ENCODE results near the gene TMEM163.

GRCh38 chr2:134763164-134763710 is 44.4 kb upstream of the TMEM163 start:
- TF ChIP-seq CTCF (IDR thresholded peaks at IDR 0.05; ENCODE audit: insufficient read depth, low read depth, low read length): no peak
- TF ChIP-seq EZH2 (IDR thresholded peaks at IDR 0.05; ENCODE audit: insufficient read depth, low read length): no peak

Measured in astrocyte (in vitro differentiated cells and primary cell).